Transverse colon (tissue), 4 donors: ENCODE measurements around the gene WNK4.

ENCODE experiments used
- CTCF ChIP-seq, 5 experiments: fragments of 200-600 bp in 3 of 5; fragments of 450-650 bp in 2 of 5; sonication (generic) in 3 of 5; IDR thresholded peaks; 1 replicate in 2 of 5; 2 replicates in 3 of 5; pipeline ENCODE4 v1.5.1; 2016 to 2017; ENCODE audit warnings: antibody characterized with exemption in 5 of 5, inconsistent platforms in 3 of 5, mild to moderate bottlenecking in 2 of 5, moderate library complexity in 1 of 5
- POLR2A ChIP-seq: fragments of 450-650 bp; IDR thresholded peaks from one replicate; pipeline ENCODE4 v1.6.1; 2016; ENCODE audit warnings: antibody characterized with exemption, mild to moderate bottlenecking, moderate library complexity
- POLR2AphosphoS5 ChIP-seq, 3 donors: sonication (generic); formaldehyde crosslinking; IDR thresholded peaks; one replicate each; pipeline ENCODE4 v1.6.1; 2016; ENCODE audit warnings: antibody characterized with exemption in 3 of 3

GRCh38 chr17:42743595-42744282 is 36.7 kb upstream of the WNK4 start:
- no peak for TF ChIP-seq POLR2AphosphoS5 (IDR thresholded peaks at IDR 0.05)
- peak in 1 of 5 experiments; percentile 17 for TF ChIP-seq CTCF (IDR thresholded peaks at IDR 0.05)
- TF ChIP-seq POLR2A = no peak
